ENCODE measurements around the gene HTR3C. TPM values are rescaled to one million over a fixed set of nuclear protein-coding genes. Genes with fewer than 3 reads are reported as not detected.

HTR3C gene
- total and polyA plus RNA-seq, 2 experiments from 2014 or later: not detected

DNA sequence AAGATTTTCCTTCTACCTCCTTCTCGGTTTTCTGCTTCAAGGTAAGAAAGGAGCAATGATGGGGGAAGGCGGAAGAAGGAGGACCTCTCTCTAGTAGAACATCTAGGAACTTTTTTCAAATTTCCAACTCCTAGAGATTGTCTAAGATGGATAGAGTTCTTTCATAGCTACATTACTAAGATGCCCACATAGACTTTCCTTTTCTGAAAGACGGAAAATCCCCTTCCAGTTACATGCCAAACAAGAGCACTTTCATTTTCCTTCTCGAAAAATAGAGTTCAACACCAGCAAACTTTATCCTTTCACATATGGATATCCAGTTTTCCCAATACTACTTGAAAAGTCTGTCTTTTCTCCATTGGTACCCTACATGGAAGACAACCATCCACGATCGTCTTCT is 44.7 kb downstream of the HTR3C start:
- 94% methylated on average over 6 of the region's 6 CpGs for WGBS (ENCODE audit: low lambda C conversion rate, missing lambda C conversion rate)
- no peaks in the 10 kb centered on the region for H3K9me3 ChIP-seq (ENCODE audit: low read depth)
- H4K20me1 ChIP-seq (ENCODE audit: insufficient read depth, poor library complexity, severe bottlenecking): no peaks in the 10 kb centered on the region
- H3K4me1 ChIP-seq (ENCODE audit: insufficient read depth): no peaks in the 10 kb centered on the region
- H3K36me3 ChIP-seq (replicated peaks; ENCODE audit: insufficient read depth, low read depth): no peaks in the 10 kb centered on the region
- H3K4me2 ChIP-seq: no peak overlapping the region
- H3K27ac ChIP-seq: no peak overlapping the region
- no peaks in the 10 kb centered on the region for H3K79me2 ChIP-seq
- no peak overlapping the region for H3K4me3 ChIP-seq
- no peak overlapping the region for H2AFZ ChIP-seq
- no peaks in the 10 kb centered on the region for H3K27me3 ChIP-seq
- DNase-seq (ENCODE audit: low spot score): no peak
- TF ChIP-seq EZH2 (IDR thresholded peaks at IDR 0.05; ENCODE audit: borderline replicate concordance) (no peak), EZH2phosphoT487 (IDR thresholded peaks at IDR 0.05; ENCODE audit: low read depth, severe bottlenecking, unreplicated experiment) (no peak)
- TF ChIP-seq, protein P1, sequence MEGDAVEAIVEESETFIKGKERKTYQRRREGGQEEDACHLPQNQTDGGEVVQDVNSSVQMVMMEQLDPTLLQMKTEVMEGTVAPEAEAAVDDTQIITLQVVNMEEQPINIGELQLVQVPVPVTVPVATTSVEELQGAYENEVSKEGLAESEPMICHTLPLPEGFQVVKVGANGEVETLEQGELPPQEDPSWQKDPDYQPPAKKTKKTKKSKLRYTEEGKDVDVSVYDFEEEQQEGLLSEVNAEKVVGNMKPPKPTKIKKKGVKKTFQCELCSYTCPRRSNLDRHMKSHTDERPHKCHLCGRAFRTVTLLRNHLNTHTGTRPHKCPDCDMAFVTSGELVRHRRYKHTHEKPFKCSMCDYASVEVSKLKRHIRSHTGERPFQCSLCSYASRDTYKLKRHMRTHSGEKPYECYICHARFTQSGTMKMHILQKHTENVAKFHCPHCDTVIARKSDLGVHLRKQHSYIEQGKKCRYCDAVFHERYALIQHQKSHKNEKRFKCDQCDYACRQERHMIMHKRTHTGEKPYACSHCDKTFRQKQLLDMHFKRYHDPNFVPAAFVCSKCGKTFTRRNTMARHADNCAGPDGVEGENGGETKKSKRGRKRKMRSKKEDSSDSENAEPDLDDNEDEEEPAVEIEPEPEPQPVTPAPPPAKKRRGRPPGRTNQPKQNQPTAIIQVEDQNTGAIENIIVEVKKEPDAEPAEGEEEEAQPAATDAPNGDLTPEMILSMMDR (IDR thresholded peaks at IDR 0.05; ENCODE audit: poor library complexity): no peak
- no peaks in the 10 kb centered on the region for H3K9me2 ChIP-seq (replicated peaks; ENCODE audit: insufficient read depth)

DNA sequence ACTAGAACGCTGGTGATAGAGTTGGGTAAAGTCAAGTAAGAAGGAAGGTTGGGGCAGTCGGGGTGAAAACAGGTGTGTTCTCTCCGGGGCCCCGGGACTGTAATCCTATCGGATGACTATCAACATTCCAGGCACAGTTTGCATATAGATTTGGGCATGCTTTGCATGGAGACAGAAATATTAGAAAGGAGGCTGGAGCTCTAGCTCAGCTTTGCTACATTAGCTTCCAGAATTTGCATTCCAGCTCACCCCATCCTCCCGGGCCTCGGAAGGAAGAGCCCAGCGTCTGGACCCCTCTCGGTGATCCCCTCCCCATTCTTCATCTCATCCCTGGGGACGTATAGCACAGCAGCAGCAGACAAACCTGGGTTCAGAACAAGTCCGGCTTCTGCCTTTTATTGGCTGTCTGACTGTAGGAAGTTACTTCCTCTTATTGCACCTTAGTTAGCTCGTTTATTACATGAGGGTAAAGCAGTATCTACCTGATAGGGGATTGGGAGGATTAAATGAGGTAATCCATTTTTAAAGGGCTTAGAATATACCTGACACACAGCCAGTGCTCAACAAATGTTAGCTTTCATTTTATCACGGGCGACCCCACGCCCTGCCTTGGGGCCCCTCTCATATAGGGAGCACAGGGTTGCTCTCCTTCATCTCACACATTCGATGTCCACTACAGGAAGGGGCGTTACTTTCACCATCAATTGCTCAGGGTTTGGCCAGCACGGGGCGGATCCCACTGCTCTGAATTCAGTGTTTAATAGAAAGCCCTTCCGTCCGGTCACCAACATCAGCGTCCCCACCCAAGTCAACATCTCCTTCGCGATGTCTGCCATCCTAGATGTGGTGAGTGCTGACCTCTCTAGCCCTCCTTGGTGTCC is 47.2 kb downstream of the HTR3C start:
- H3K4me2 ChIP-seq: no peak overlapping the region
- no peaks in the 10 kb centered on the region for H3K36me3 ChIP-seq (replicated peaks; ENCODE audit: insufficient read depth, low read depth)
- H3K9me3 ChIP-seq (ENCODE audit: low read depth): no peaks in the 10 kb centered on the region
- H3K27ac ChIP-seq: no peak overlapping the region
- H2AFZ ChIP-seq: no peak overlapping the region
- H4K20me1 ChIP-seq (ENCODE audit: insufficient read depth, poor library complexity, severe bottlenecking): no peaks in the 10 kb centered on the region
- H3K79me2 ChIP-seq: no peaks in the 10 kb centered on the region
- H3K4me3 ChIP-seq: no peak overlapping the region
- no peaks in the 10 kb centered on the region for H3K27me3 ChIP-seq
- 74% methylated on average over 24 of the region's 24 CpGs for WGBS (ENCODE audit: low lambda C conversion rate, missing lambda C conversion rate)
- no peaks in the 10 kb centered on the region for H3K4me1 ChIP-seq (ENCODE audit: insufficient read depth)
- DNase-seq (ENCODE audit: low spot score): no peak
- H3K9me2 ChIP-seq (replicated peaks; ENCODE audit: insufficient read depth): no peaks in the 10 kb centered on the region
- TF ChIP-seq, protein P1 (IDR thresholded peaks at IDR 0.05; ENCODE audit: poor library complexity): no peak
- TF ChIP-seq EZH2phosphoT487 (IDR thresholded peaks at IDR 0.05; ENCODE audit: low read depth, severe bottlenecking, unreplicated experiment) (no peak), EZH2 (IDR thresholded peaks at IDR 0.05; ENCODE audit: borderline replicate concordance) (no peak)

Small RNA genes lying within 50 kb of the gene (small RNA-seq; reads per million reads assigned to genes)
- gene RF00019: not detected

Other genes starting within 250 kb of the HTR3C start
- gene MAP6D1, start 227.5 kb upstream of the HTR3C start, total RNA-seq: 0.50 TPM in 1 of 2 replicates, not detected in the other
- 2.0 and 3.4 TPM in 2 replicates for gene MAP6D1, start 227.5 kb upstream of the HTR3C start, polyA plus RNA-seq
- 32.3 and 35.2 TPM in 2 replicates for gene PARL, start 168.2 kb upstream of the HTR3C start, total RNA-seq
- gene PARL, start 168.2 kb upstream of the HTR3C start, polyA plus RNA-seq: 47.9 and 71.4 TPM in 2 replicates
- 27.1 and 27.8 TPM in 2 replicates for gene ABCC5, start 35.2 kb upstream of the HTR3C start, total RNA-seq
- 36.5 and 41.4 TPM in 2 replicates for gene ABCC5, start 35.2 kb upstream of the HTR3C start, polyA plus RNA-seq
- not detected in 2 replicates for gene HTR3D, start 21.3 kb upstream of the HTR3C start, total RNA-seq
- gene HTR3D, start 21.3 kb upstream of the HTR3C start, polyA plus RNA-seq: not detected in 2 replicates
- gene HTR3E, start 44.0 kb downstream of the HTR3C start, total RNA-seq: not detected in 2 replicates
- gene HTR3E, start 44.0 kb downstream of the HTR3C start, polyA plus RNA-seq: not detected in 2 replicates
- gene EIF2B5, start 82.3 kb downstream of the HTR3C start, total RNA-seq: 34.6 and 35.0 TPM in 2 replicates
- gene EIF2B5, start 82.3 kb downstream of the HTR3C start, polyA plus RNA-seq: 35.6 and 41.0 TPM in 2 replicates
- gene DVL3, start 102.3 kb downstream of the HTR3C start, total RNA-seq: 45.9 and 49.1 TPM in 2 replicates
- 121 and 154 TPM in 2 replicates for gene DVL3, start 102.3 kb downstream of the HTR3C start, polyA plus RNA-seq
- 222 and 243 TPM in 2 replicates for gene AP2M1, start 121.8 kb downstream of the HTR3C start, total RNA-seq
- 389 and 436 TPM in 2 replicates for gene AP2M1, start 121.8 kb downstream of the HTR3C start, polyA plus RNA-seq
- gene ABCF3, start 133.2 kb downstream of the HTR3C start, total RNA-seq: 31.6 and 33.1 TPM in 2 replicates
- 62.7 and 68.8 TPM in 2 replicates for gene ABCF3, start 133.2 kb downstream of the HTR3C start, polyA plus RNA-seq
- 0.40 and 3.2 TPM in 2 replicates for gene VWA5B2, start 176.5 kb downstream of the HTR3C start, total RNA-seq
- gene VWA5B2, start 176.5 kb downstream of the HTR3C start, polyA plus RNA-seq: 1.0 and 1.5 TPM in 2 replicates
- 52.3 and 68.9 TPM in 2 replicates for gene ALG3, start 195.9 kb downstream of the HTR3C start, total RNA-seq
- 120 and 122 TPM in 2 replicates for gene ALG3, start 195.9 kb downstream of the HTR3C start, polyA plus RNA-seq
- gene EEF1AKMT4, start 196.6 kb downstream of the HTR3C start, total RNA-seq: 8.4 and 9.8 TPM in 2 replicates
- 13.5 and 16.5 TPM in 2 replicates for gene EEF1AKMT4, start 196.6 kb downstream of the HTR3C start, polyA plus RNA-seq
- not detected in 2 replicates for gene CAMK2N2, start 208.5 kb downstream of the HTR3C start, total RNA-seq
- 0.11 and 0.30 TPM in 2 replicates for gene CAMK2N2, start 208.5 kb downstream of the HTR3C start, polyA plus RNA-seq
- not detected in 2 replicates for gene ECE2, start 223.0 kb downstream of the HTR3C start, total RNA-seq
- not detected in 2 replicates for gene ECE2, start 223.0 kb downstream of the HTR3C start, polyA plus RNA-seq
- gene PSMD2, start 246.2 kb downstream of the HTR3C start, total RNA-seq: 221 and 232 TPM in 2 replicates
- 241 and 268 TPM in 2 replicates for gene PSMD2, start 246.2 kb downstream of the HTR3C start, polyA plus RNA-seq

Data from hepatocyte (in vitro differentiated cells).